PFSK-1 (cell line): ENCODE data around the gene STRA6.

Experiments
- POLR2AphosphoS5 ChIP-seq: IDR thresholded peaks from 2 replicates; pipeline ENCODE4 v1.6.1; 2012; ENCODE audit warnings: low read depth, mild to moderate bottlenecking, control low read depth, low read length, moderate library complexity
- SIN3A ChIP-seq: IDR thresholded peaks from 2 replicates; pipeline ENCODE4 v1.6.1; 2012; ENCODE audit warnings: mild to moderate bottlenecking, low read length, moderate library complexity, borderline replicate concordance; ENCODE audit not compliant: insufficient read depth
- TAF1 ChIP-seq: IDR thresholded peaks from 2 replicates; pipeline ENCODE4 v1.6.1; 2012; ENCODE audit warnings: low read length, control low read depth, borderline replicate concordance; ENCODE audit not compliant: insufficient read depth
- TF ChIP-seq, protein P1 (sequence below), 2 experiments: IDR thresholded peaks; 2 replicates each; pipeline versions ENCODE4 v1.6.1 to v1.8.0; 2011 to 2012; ENCODE audit warnings: low read depth in 2 of 2, low read length in 2 of 2, control low read depth in 1 of 2, inconsistent platforms in 1 of 2, mild to moderate bottlenecking in 1 of 2, moderate library complexity in 1 of 2; ENCODE audit not compliant: insufficient read depth in 1 of 2

- TF ChIP-seq POLR2AphosphoS5, result no peak
- TF ChIP-seq TAF1, result no peak
- TF ChIP-seq, protein P1, sequence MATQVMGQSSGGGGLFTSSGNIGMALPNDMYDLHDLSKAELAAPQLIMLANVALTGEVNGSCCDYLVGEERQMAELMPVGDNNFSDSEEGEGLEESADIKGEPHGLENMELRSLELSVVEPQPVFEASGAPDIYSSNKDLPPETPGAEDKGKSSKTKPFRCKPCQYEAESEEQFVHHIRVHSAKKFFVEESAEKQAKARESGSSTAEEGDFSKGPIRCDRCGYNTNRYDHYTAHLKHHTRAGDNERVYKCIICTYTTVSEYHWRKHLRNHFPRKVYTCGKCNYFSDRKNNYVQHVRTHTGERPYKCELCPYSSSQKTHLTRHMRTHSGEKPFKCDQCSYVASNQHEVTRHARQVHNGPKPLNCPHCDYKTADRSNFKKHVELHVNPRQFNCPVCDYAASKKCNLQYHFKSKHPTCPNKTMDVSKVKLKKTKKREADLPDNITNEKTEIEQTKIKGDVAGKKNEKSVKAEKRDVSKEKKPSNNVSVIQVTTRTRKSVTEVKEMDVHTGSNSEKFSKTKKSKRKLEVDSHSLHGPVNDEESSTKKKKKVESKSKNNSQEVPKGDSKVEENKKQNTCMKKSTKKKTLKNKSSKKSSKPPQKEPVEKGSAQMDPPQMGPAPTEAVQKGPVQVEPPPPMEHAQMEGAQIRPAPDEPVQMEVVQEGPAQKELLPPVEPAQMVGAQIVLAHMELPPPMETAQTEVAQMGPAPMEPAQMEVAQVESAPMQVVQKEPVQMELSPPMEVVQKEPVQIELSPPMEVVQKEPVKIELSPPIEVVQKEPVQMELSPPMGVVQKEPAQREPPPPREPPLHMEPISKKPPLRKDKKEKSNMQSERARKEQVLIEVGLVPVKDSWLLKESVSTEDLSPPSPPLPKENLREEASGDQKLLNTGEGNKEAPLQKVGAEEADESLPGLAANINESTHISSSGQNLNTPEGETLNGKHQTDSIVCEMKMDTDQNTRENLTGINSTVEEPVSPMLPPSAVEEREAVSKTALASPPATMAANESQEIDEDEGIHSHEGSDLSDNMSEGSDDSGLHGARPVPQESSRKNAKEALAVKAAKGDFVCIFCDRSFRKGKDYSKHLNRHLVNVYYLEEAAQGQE (IDR thresholded peaks at IDR 0.05; ENCODE audit: insufficient read depth in 1 of 2, low read depth in 2 of 2, low read length in 2 of 2), result no peak
- no peak for TF ChIP-seq SIN3A
Measured at GRCh38 chr15:74171965-74172541, 30.5 kb downstream of the STRA6 start.
